NCI-H187 treated with DMSO at 0.1 percent for 48 hours (cell line): Measurements from ENCODE around the gene ZCCHC4.

Source experiments
- DNase-seq: peaks from one replicate; lab custom pipeline; 2025; lab: John Stamatoyannopoulos, UW

The ZCCHC4 gene

DNA sequence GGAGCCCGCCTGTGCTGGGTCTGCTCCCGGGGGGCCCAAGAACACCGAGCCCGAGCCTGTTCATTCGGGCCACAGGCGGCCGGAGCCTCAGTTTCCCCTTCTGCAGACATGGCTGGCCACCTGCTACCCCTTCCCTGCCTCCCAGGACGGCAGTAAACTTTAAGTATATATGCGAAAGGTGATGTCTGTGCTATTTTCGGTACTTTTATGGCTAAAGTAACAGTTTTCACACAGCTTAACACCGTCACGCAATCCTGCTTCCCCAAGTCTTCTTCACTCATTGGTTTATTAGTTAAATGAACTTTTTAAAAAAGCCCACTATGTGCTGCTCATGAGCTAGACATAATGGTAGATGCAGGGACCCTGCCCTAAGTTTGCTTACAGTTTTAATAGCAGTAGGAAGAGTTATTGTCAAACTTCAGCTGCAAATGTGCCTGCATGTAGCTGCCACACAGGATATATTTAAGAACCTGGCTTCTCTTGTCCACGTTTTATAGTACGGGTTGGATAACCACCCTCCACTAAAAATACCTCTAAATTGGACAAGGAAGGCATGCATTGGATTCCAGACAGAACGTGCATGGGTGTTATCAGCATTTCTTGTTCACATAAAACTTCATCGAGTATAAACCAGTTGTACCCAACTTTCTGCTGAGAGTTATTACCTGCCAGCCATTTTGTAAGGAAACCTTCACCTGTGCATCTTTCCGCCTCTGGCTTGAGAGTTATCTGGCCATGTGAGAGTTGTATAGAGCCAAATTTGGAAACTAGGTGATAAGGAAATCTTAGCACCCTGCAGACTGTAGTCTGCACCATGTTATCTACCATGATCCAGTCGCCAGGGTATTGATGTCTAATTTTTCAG, 65.2 kb downstream of the ZCCHC4 start:
- no peak for DNase-seq

DNA sequence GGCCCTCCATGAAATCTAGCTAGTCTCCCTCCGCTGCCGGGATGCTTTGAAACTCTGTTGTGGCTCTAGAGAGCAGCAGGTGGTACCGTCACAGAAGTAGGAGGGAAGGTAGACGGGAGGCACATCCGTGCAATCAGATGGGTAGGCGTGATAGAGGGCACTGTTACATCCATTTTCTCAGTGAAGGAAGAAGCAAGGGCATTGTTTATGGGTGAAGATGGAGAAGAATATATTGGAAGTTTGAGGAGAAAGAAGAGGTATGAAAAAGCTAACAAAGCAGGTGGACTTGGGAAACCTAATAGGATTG, 65.8 kb downstream of the ZCCHC4 start:
- no peak for DNase-seq

DNA sequence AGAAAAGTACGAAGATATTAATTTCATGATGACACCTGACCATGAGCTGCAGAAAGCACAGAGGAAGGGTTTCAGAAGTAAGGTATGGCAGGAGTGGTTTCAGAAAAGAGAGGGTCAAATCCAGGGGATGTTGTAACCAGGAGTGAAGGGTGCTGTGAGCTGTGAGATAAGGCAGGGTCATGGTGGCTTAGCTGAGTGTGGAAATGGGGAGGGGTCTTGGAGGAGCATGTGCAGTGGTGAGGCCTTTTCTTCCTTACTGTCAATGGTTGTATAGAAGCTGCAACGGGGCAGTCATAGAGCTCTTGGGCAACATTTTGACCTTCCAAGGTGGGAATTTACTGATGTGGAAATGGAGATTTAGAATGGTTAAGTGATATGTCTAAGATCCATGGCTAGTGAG, 67.0 kb downstream of the ZCCHC4 start:
- no peak for DNase-seq

DNA sequence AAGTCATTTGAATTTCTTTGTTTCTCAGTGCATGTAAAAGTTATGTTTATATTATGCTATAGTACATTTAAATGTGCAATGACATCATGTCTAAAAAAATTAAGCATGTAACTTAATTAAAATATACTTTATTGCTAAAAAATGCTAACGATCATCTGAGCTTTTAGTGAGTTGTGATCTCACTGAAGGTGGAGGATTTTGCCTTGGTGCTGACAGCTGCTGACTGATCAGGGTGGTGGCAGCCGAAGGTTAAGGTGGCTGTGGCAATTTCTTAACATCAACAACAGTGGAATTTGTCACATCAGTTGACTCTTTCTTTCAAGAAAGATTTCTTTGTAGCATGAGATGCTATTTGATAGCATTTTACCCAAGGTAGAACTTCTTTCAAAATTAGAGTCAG, 71.1 kb downstream of the ZCCHC4 start:
- DNase-seq = no peak

DNA sequence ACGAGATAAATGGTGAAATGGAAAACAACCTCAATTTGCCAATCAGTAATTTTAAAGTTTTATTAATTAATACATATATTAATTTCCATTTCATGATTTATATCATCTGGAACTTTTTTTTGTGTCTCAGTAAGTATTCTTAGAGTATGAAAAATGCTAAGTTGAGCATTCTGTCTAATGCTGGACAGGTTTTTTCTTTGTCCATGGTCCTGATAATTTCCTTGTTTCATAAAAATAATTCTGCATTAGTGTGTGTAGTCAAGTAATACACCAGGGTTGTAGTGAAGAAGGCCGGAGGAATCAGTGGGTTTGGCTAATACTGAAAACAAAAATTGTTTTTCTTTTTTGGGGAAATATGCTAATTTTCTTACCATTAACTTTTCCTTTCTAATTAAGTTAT, 74.4 kb downstream of the ZCCHC4 start:
- DNase-seq = no peak

DNA sequence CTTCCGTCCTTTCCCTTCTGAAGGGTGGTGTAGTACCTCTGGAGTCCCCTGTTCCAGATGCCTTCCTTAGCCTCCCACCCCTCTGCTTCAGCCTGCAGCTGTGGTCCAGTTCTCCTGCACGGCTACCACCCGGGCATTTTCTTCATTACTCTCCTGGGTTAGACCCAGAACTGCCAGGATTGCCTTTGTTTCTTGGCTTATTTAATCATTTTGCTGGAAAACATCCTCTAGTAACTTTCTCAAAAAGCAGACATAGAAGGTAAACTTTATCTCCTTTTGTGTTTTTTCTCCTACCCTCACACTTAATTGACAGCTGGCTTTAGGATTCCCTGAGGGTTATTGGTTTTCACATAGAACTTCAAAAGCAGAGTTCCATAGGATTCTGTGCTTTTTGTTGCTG, 84.7 kb downstream of the ZCCHC4 start:
- no peak for DNase-seq

DNA sequence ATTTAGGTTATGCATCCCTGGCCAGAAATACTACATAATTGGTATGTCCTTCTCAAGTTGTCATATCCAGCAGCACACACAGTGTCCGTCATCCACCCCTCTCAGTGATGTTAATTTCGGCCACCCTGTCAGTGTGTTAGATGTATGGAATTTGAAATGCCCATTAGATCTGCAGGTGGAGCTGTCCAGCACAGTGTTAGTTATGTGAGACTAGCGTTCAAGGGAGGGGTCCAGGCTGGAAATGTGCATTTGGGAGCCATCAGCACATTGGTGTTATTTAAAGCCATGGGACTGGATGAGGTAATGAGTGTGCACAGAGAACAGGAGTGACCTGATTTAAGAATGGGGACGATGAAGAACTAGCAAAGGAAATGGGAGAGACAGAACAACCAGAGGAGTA, 86.9 kb downstream of the ZCCHC4 start:
- no peak for DNase-seq

DNA sequence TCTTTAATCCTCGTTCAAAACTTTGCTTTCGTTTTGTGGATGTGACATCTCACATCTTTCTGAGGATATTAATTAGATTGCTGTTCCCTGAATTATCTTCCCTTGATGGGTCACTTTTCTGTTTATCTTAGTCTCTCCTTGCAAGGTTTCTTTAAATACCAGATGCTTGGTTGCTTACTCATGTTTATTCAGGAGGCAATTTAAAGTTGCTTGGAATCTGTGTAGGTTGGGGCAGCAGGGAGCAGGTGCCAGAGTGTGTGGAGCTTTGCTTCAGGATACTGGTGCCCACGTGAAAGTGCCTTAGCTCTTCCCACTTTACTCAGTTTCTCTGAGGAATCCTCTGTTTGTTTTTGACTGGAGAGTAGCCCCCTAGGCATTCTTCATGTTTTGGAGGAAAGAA, 88.5 kb downstream of the ZCCHC4 start:
- no peak for DNase-seq

DNA sequence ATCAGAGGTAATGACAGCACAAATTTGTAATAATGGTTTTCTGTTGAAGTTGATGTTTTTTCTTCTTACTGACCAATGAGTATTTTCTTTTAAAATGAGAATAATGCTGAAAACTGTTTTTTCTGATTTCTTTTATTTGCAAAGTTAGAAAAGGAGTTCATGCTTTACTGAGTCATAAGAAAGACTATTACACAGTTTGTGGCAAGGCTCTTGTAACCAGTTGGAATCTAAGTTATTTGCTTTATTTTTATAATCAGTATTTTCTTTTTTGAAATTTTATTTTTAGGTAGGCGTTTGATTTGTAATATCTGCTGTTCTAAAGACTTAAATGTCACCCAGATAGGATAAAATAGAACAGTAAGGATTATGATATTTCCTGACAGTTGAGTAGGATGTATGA, 89.9 kb downstream of the ZCCHC4 start:
- DNase-seq = no peak

DNA sequence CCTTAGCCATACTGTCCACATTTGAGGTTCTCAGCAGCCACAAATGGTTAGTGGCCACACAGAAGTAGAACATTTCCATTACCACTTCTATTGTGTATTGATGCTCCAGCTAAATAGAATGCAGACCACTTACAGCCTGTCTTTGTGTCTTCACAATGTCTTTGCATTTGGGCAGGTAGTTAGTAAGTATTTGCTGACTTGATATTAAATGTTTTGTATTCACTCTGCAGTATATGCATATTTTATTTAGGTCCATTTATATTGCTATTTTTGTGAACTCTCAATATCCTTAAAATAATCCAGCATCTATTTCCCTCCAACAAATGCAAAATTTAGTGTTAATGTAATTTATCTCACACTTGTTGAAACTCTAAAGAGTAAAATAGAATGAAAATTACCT, 91.1 kb downstream of the ZCCHC4 start:
- no peak for DNase-seq

DNA sequence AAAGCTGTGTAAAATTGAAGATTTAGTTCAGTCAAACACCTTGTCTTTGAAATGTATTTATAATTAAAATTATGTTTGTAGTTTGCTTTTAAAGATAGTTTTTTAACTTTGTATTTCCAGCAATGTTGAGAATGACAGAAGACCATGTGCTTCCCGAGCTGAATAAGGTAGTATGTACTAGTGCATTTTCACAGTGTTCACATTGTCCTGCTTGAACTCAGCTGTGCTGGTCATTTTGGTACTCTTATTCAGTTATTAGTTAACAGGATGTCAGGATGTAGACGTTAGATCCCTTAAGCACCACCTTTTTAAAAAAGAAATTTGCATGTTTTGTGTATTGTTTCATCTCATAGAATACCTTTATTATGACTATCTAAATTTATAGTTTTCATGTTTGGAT, 92.9 kb downstream of the ZCCHC4 start:
- no peak for DNase-seq

DNA sequence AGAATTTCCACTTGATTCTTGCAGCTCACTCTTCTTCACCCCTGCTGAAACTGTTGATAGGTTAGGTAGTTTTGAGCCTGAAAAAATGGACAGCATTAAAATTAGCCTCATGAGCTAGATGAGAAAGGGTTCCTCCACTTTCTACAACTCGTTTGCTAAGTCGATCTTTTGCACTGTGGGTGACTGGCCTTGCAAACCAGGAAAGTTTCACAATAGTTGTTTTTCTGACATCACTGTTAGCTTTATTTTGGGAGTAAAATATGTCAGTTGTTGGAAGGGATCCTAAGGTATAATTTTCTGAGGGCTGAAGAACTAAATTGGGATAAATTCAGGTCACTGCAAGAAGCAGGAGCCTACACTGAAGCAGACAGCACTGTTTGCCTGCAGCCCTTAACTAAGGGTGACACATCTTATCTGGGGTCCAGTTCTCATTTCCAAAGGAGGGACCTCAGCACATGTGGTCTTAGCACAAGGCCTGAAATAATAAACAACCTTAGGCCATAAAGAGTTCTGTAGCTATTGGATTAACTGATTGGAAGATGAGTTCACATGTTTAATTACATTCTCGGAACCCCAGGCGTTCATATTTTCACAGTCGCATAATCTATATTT, 93.6 kb downstream of the ZCCHC4 start:
- no peak for DNase-seq

DNA sequence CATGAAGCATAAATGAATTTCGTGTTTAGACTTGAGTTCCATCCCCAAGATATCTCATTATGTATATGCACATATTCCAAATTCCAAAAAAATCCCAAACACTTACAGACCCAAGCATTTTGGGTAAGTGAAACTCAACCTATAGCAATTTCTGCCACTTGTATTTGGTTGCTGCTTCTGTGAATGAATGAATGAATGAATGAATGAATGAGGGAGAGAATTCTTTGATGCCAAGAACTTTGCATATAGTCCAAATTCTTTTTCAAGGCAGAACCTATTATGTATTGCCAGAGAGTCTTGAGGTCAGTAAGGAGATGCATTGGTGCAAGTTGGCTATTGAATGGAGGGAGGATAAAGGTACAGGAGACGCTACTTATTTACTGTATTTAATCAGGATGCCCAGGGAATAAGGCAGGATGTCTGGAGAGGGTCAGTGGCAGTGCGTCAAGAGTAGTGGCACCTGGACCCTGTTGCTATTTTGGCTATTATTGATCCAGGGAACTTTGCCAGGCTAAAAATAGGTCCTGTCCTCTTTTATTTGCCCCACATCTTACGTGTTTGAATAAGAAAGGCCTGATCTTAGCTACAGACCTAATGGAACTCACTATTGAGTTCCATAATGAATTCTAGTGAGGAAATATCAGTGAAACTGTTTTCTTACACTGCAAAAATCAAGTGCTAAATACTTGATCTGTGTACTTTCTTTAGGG, 98.4 kb downstream of the ZCCHC4 start:
- DNase-seq = no peak

DNA sequence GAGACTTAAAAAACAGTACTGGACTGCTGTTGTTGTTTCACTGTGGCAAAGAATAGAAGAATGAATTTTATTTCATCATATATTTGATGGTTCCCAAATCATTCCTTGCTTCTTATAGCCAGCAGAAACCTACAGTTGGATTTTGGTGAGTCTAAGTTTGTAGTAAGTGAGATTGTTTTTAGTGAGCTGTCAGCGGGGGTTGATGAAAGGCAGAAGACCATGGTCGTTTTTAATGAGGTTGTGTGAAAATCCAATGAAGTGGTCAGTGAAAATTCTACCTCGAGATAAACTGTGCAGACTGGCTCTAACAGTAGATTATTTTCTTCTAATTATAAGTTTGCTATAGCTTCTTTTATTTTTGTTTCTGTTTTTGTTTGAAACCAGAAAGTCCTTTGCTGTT, 100.7 kb downstream of the ZCCHC4 start:
- no peak for DNase-seq

DNA sequence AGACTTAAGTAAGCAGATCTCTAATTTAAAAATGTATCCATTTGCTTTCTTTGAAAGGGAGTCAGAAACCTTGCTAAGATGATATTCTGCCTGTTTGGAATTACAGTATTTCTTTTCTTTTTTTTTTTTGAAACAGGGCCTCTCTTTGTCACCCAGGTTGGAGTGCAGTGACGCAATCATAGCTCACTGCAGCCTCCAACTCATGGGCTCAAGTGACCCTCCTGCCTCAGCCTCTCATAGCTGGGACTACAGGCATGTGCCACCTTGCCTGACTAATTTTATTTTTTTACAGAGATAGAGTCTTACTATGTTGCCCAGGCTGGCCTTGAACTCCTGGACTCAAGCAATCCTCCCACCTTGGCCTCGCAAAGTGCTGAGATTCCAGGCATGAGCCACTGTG, 104.4 kb downstream of the ZCCHC4 start:
- no peak for DNase-seq
